NCI-H526 (cell line): ENCODE results near the gene EXOSC7.
"Not testable (repeated sequence)": the region's sequence is repeated elsewhere in the genome, so short reads cannot be mapped to it uniquely, and the experiment has no call there.

Experiments used
- DNase-seq, 2 experiments: peaks; one replicate each; lab custom pipeline; 2025; lab: John Stamatoyannopoulos, UW

Gene EXOSC7

GRCh38 chr3:45023675-45024074, 47.6 kb downstream of the EXOSC7 start:
- DNase-seq, result no peak

- no peak for DNase-seq
Measured at GRCh38 chr3:45024542-45025255, 48.7 kb downstream of the EXOSC7 start.

- no peak for DNase-seq
Measured at GRCh38 chr3:45026038-45026437, 50.0 kb downstream of the EXOSC7 start, which contains the start of gene CLEC3B. TSS of gene CLEC3B (plus strand) at chr3:45026303. CDS start at chr3:45026363, 60 bp downstream.

- DNase-seq, result no peak
Measured at GRCh38 chr3:45026957-45027356, 50.9 kb downstream of the EXOSC7 start.

GRCh38 chr3:45027441-45027840, 51.4 kb downstream of the EXOSC7 start:
- no peak for DNase-seq

- no peak for DNase-seq
Measured at GRCh38 chr3:45029216-45029615, 53.2 kb downstream of the EXOSC7 start.

GRCh38 chr3:45029661-45030060, 53.6 kb downstream of the EXOSC7 start:
- no peak for DNase-seq

- no peak for DNase-seq
Measured at GRCh38 chr3:45031531-45031930, 55.5 kb downstream of the EXOSC7 start.

- DNase-seq, result no peak
Measured at GRCh38 chr3:45032113-45032512, 56.1 kb downstream of the EXOSC7 start.

- no peak for DNase-seq
Measured at GRCh38 chr3:45033791-45034190, 57.7 kb downstream of the EXOSC7 start.

GRCh38 chr3:45034612-45035252, 58.7 kb downstream of the EXOSC7 start:
- peak in 1 of 2 experiments; percentile 11 for DNase-seq

GRCh38 chr3:45035441-45036301, 59.6 kb downstream of the EXOSC7 start:
- DNase-seq, result peak in 1 of 2 experiments; percentile 74

- peak; percentile 85 to 97 for DNase-seq
Measured at GRCh38 chr3:45037720-45038455, 61.8 kb downstream of the EXOSC7 start.

- DNase-seq, result no peak
Measured at GRCh38 chr3:45041666-45042065, 65.6 kb downstream of the EXOSC7 start.

- DNase-seq, result no peak
Measured at GRCh38 chr3:45042162-45042561, 66.1 kb downstream of the EXOSC7 start.

GRCh38 chr3:45043728-45044299, 67.8 kb downstream of the EXOSC7 start:
- DNase-seq, result no peak

- DNase-seq, result no peak
Measured at GRCh38 chr3:45048244-45048643, 72.2 kb downstream of the EXOSC7 start.

- no peak for DNase-seq
Measured at GRCh38 chr3:45049807-45050206, 73.8 kb downstream of the EXOSC7 start.

GRCh38 chr3:45051685-45052084, 75.6 kb downstream of the EXOSC7 start:
- no peak for DNase-seq

- DNase-seq, result not testable (repeated sequence)
Measured at GRCh38 chr3:45053805-45054195, 77.8 kb downstream of the EXOSC7 start.

GRCh38 chr3:45054196-45054857, 78.3 kb downstream of the EXOSC7 start:
- no peak for DNase-seq
